Measurements from ENCODE around the gene RASGRP4. TPM values are rescaled to one million over a fixed set of nuclear protein-coding genes. Genes with fewer than 3 reads are reported as not detected.
A peak's percentile ranks its signal among the peaks of the same experiment; 100 is the strongest.

The RASGRP4 gene, protein sequence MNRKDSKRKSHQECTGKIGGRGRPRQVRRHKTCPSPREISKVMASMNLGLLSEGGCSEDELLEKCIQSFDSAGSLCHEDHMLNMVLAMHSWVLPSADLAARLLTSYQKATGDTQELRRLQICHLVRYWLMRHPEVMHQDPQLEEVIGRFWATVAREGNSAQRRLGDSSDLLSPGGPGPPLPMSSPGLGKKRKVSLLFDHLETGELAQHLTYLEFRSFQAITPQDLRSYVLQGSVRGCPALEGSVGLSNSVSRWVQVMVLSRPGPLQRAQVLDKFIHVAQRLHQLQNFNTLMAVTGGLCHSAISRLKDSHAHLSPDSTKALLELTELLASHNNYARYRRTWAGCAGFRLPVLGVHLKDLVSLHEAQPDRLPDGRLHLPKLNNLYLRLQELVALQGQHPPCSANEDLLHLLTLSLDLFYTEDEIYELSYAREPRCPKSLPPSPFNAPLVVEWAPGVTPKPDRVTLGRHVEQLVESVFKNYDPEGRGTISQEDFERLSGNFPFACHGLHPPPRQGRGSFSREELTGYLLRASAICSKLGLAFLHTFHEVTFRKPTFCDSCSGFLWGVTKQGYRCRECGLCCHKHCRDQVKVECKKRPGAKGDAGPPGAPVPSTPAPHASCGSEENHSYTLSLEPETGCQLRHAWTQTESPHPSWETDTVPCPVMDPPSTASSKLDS
- not detected in 2 replicates for total RNA-seq (2014; rRNA removed)
- not detected for Bru-seq, nascent RNA
- BruChase-seq, experiment 1, labeled RNA remaining after a 6-hour chase, result not detected
- BruChase-seq, experiment 2, labeled RNA remaining after a 2-hour chase, result percentile 4 among the genes with signal in this experiment
- long read RNA-seq, partial matches to known transcripts, result 0 of 1 reads
- long read RNA-seq, other reads (novel, unspliced or antisense), result 1 of 1 reads

DNA sequence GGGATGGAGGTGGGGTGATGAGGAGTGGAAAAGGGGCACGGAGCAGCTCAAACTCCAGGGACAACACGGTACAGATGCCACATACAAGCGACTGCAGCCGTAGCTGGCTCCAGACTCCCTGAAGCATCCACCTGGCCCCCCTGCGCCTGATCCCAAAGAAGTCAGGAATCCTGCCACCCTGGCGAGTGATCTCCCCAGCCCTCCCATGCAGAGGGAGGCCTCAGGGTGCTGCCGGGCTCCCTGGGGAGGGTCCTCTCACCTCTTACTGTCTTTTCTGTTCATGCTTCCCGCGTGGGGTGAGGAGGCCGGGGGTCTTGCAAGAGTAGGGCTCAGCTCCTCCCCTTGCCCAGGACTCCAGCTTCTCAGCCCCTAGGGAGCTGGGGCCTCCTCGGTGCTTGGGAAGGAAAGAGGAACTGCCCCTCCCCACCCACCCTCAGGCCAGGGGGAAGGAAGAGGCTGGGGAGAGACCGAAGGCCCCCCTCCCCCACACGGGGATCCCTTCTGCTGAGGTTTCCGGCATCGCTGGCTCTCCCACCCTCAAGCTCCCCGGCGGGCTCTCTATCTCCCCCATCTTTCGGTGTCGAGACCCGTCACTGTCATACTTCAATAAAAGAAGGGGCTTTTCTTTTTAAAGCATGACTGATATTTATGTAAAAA, at the start of gene RASGRP4:
Gene RASGRP4 (minus strand): TSS at position 410 of the 657 bp plus-strand sequence. CDS start 128 bp downstream, at position 282.
- Histone ChIP-seq H3K36me3 (ENCODE audit: low read depth, low read length) (no peaks in the 10 kb centered on the region), H3K27me3 (ENCODE audit: low read length) (no peaks in the 10 kb centered on the region), H3F3A (ENCODE audit: low read length, unreplicated experiment) (no peaks in the 10 kb centered on the region), H3K79me2 (ENCODE audit: low read length) (no peaks in the 10 kb centered on the region), H4K20me1 (ENCODE audit: low read length) (no peaks in the 10 kb centered on the region), H3K9me2 (replicated peaks; ENCODE audit: low read length) (no peaks in the 10 kb centered on the region), H3K4me2 (ENCODE audit: low read length) (no peak within 1 kb of the TSS), H3K27ac (ENCODE audit: low read length) (no peak within 1 kb of the TSS), H3K4me1 (ENCODE audit: insufficient read depth, low read length) (no peaks in the 10 kb centered on the region), H3K9ac (ENCODE audit: low read length) (no peak within 1 kb of the TSS), H2AFZ (ENCODE audit: low read length) (no peak within 1 kb of the TSS), H3K9me3 (ENCODE audit: low read length) (no peaks in the 10 kb centered on the region), H3K4me3 (ENCODE audit: low read length) (no peak within 1 kb of the TSS)
- ATAC-seq (no peak), DNase-seq (no peak)
- TF ChIP-seq EZH2 (IDR thresholded peaks at IDR 0.05; ENCODE audit: low read length, unreplicated experiment) (no peak), EZH2phosphoT487 (IDR thresholded peaks at IDR 0.05; ENCODE audit: borderline replicate concordance, low read length) (no peak)
- TF ChIP-seq, protein P1, sequence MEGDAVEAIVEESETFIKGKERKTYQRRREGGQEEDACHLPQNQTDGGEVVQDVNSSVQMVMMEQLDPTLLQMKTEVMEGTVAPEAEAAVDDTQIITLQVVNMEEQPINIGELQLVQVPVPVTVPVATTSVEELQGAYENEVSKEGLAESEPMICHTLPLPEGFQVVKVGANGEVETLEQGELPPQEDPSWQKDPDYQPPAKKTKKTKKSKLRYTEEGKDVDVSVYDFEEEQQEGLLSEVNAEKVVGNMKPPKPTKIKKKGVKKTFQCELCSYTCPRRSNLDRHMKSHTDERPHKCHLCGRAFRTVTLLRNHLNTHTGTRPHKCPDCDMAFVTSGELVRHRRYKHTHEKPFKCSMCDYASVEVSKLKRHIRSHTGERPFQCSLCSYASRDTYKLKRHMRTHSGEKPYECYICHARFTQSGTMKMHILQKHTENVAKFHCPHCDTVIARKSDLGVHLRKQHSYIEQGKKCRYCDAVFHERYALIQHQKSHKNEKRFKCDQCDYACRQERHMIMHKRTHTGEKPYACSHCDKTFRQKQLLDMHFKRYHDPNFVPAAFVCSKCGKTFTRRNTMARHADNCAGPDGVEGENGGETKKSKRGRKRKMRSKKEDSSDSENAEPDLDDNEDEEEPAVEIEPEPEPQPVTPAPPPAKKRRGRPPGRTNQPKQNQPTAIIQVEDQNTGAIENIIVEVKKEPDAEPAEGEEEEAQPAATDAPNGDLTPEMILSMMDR (conservative IDR thresholded peaks at IDR 0.05; ENCODE audit: low read depth, low read length), result no peak
- intact Hi-C loops (cut with micrococcal nuclease), result no loop called here
- ChIA-PET CTCF (no interaction called here), POLR2A (ENCODE audit: unreplicated experiment) (no interaction called here)
- BruUV-seq (replicated peaks), result no TSS peak

DNA sequence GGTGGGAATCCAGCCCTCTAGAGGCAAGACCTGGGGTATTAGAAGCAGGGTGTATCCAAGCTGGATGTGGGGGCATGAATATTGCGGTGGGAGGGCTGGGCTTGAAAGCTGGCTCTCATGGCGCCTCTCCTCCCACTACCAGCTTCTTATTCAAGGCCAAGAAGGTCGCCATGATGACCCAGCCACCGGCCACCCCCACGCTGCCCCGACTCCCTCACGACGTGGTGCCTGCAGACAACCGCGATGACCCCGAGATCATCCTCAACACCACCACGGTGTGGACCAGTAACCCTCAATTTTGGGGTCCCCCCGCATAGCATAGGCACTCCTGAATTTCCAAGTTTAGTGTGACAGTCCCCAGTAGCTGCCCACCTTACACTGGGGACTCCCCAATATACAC, 49.2 kb upstream of the RASGRP4 start:
- Histone ChIP-seq H3K9me2 (replicated peaks; ENCODE audit: low read length) (no peaks in the 10 kb centered on the region), H3K27me3 (ENCODE audit: low read length) (peaks cover 12% of the 10 kb centered on the region), H3K79me2 (ENCODE audit: low read length) (no peaks in the 10 kb centered on the region), H3F3A (ENCODE audit: low read length, unreplicated experiment) (no peaks in the 10 kb centered on the region), H3K27ac (ENCODE audit: low read length) (no peak overlapping the region), H3K4me3 (ENCODE audit: low read length) (no peak overlapping the region), H3K36me3 (ENCODE audit: low read depth, low read length) (no peaks in the 10 kb centered on the region), H2AFZ (ENCODE audit: low read length) (no peak overlapping the region), H3K9ac (ENCODE audit: low read length) (no peak overlapping the region), H4K20me1 (ENCODE audit: low read length) (no peaks in the 10 kb centered on the region), H3K9me3 (ENCODE audit: low read length) (no peaks in the 10 kb centered on the region), H3K4me1 (ENCODE audit: insufficient read depth, low read length) (no peaks in the 10 kb centered on the region), H3K4me2 (ENCODE audit: low read length) (no peak overlapping the region)
- intact Hi-C loops (cut with micrococcal nuclease), result no loop called here
- BruUV-seq (replicated peaks), result no TSS peak
- no peak for TF ChIP-seq EZH2phosphoT487 (IDR thresholded peaks at IDR 0.05; ENCODE audit: borderline replicate concordance, low read length)
- TF ChIP-seq EZH2 (IDR thresholded peaks at IDR 0.05; ENCODE audit: low read length, unreplicated experiment), result no peak
- TF ChIP-seq, protein P1 (conservative IDR thresholded peaks at IDR 0.05; ENCODE audit: low read depth, low read length), result no peak
- DNase-seq (no peak), ATAC-seq (no peak)
- ChIA-PET CTCF (no interaction called here), POLR2A (ENCODE audit: unreplicated experiment) (no interaction called here)

Data from PC-3 (cell line).